WTC11 (cell line): ENCODE data around the gene ANXA2.

ENCODE experiments used
- NFATC4 ChIP-seq: fragments of 250-450 bp; sonication (Bioruptor Pico); IDR thresholded peaks from 2 replicates; pipeline ENCODE4 v1.9.0; 2021; ENCODE audit warnings: mild to moderate bottlenecking
- SP1 ChIP-seq: sonication (generic); formaldehyde crosslinking; conservative IDR thresholded peaks from 2 replicates; pipeline ENCODE4 v1.8.1; 2022; ENCODE audit warnings: missing genetic modification reagents
- TF ChIP-seq, protein P1 (sequence below): fragments of 200-600 bp; IDR thresholded peaks from 2 replicates; pipeline ENCODE4 v1.8.0; 2022; ENCODE audit warnings: antibody characterized with exemption
- TF ChIP-seq, protein P2 (sequence below): sonication (generic); formaldehyde crosslinking; conservative IDR thresholded peaks from 2 replicates; pipeline ENCODE4 v1.8.1; 2022; ENCODE audit warnings: mild to moderate bottlenecking, missing genetic modification reagents

DNA sequence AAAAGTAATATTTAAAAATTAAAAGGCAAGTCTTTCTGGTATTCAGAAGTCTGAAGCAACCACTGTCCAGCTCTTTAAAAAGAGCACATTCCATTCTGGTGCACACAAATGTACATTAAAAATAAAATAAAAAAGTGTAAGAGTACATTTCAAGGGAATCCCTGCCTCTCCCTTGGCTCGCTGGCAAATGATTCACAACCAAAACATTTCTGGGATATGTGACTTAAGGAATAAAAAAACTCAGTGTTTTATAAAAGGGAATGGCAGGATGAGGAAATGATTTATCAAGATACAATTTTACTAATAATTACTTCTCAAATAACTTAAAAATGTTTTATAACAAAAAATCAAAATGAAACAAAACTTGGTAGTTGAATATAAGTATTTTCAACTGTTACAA is 23.8 kb upstream of the ANXA2 start:
- TF ChIP-seq, protein P1, sequence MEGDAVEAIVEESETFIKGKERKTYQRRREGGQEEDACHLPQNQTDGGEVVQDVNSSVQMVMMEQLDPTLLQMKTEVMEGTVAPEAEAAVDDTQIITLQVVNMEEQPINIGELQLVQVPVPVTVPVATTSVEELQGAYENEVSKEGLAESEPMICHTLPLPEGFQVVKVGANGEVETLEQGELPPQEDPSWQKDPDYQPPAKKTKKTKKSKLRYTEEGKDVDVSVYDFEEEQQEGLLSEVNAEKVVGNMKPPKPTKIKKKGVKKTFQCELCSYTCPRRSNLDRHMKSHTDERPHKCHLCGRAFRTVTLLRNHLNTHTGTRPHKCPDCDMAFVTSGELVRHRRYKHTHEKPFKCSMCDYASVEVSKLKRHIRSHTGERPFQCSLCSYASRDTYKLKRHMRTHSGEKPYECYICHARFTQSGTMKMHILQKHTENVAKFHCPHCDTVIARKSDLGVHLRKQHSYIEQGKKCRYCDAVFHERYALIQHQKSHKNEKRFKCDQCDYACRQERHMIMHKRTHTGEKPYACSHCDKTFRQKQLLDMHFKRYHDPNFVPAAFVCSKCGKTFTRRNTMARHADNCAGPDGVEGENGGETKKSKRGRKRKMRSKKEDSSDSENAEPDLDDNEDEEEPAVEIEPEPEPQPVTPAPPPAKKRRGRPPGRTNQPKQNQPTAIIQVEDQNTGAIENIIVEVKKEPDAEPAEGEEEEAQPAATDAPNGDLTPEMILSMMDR: no peak
- TF ChIP-seq, protein P2, sequence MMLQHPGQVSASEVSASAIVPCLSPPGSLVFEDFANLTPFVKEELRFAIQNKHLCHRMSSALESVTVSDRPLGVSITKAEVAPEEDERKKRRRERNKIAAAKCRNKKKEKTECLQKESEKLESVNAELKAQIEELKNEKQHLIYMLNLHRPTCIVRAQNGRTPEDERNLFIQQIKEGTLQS: no peak
- TF ChIP-seq NFATC4 (CRISPR knock-in tag) (no peak), SP1 (CRISPR knock-in tag) (no peak)
